ENCODE measurements around the gene EBF3. TPM values are rescaled to one million over a fixed set of nuclear protein-coding genes. Genes with fewer than 3 reads are reported as not detected.

Gene EBF3
- total RNA-seq, 4 donors from 2014 or later, result 1.5 to 4.1 (median 1.9) TPM; not detected in 1

GRCh38 chr10:129800796-129801340 is 163.2 kb downstream of the EBF3 start:
- Histone ChIP-seq H3K4me1 (no peaks in the 10 kb centered on the region), H3K27ac (no peak overlapping the region), H3K27me3 (no peaks in the 10 kb centered on the region), H3K4me3 (no peak overlapping the region), H3K36me3 (no peaks in the 10 kb centered on the region), H3K9me3 (no peaks in the 10 kb centered on the region)
- no peak for DNase-seq
- TF ChIP-seq CTCF (IDR thresholded peaks at IDR 0.05) (no peak), POLR2A (IDR thresholded peaks at IDR 0.05) (no peak)

- TF ChIP-seq POLR2A (IDR thresholded peaks at IDR 0.05), result no peak
- no peak for TF ChIP-seq CTCF (IDR thresholded peaks at IDR 0.05)
- Histone ChIP-seq H3K36me3 (no peaks in the 10 kb centered on the region), H3K9me3 (no peaks in the 10 kb centered on the region), H3K4me1 (no peaks in the 10 kb centered on the region), H3K4me3 (no peak overlapping the region), H3K27me3 (no peaks in the 10 kb centered on the region), H3K27ac (no peak overlapping the region)
- DNase-seq, result no peak
Observed at GRCh38 chr10:129799942-129800341, 164.1 kb downstream of the EBF3 start.

GRCh38 chr10:129796710-129797420 is 167.2 kb downstream of the EBF3 start:
- TF ChIP-seq POLR2A (IDR thresholded peaks at IDR 0.05) (no peak), CTCF (IDR thresholded peaks at IDR 0.05) (no peak)
- H3K4me1 ChIP-seq, result no peaks in the 10 kb centered on the region
- H3K9me3 ChIP-seq, result no peaks in the 10 kb centered on the region
- H3K27me3 ChIP-seq, result no peaks in the 10 kb centered on the region
- H3K27ac ChIP-seq, result no peak overlapping the region
- no peak overlapping the region for H3K4me3 ChIP-seq
- no peaks in the 10 kb centered on the region for H3K36me3 ChIP-seq
- DNase-seq, result no peak

- H3K36me3 ChIP-seq, result no peaks in the 10 kb centered on the region
- H3K9me3 ChIP-seq, result no peaks in the 10 kb centered on the region
- H3K4me1 ChIP-seq, result no peaks in the 10 kb centered on the region
- no peak overlapping the region for H3K4me3 ChIP-seq
- no peak overlapping the region for H3K27ac ChIP-seq
- DNase-seq, result no peak
- no peaks in the 10 kb centered on the region for H3K27me3 ChIP-seq
- TF ChIP-seq CTCF (IDR thresholded peaks at IDR 0.05), result no peak
- no peak for TF ChIP-seq POLR2A (IDR thresholded peaks at IDR 0.05)
Observed at GRCh38 chr10:129793996-129794395, 170.1 kb downstream of the EBF3 start.

GRCh38 chr10:129793479-129793878 is 170.6 kb downstream of the EBF3 start:
- TF ChIP-seq CTCF (IDR thresholded peaks at IDR 0.05) (no peak), POLR2A (IDR thresholded peaks at IDR 0.05) (no peak)
- Histone ChIP-seq H3K4me3 (no peak overlapping the region), H3K27ac (no peak overlapping the region), H3K27me3 (no peaks in the 10 kb centered on the region), H3K9me3 (no peaks in the 10 kb centered on the region), H3K4me1 (no peaks in the 10 kb centered on the region), H3K36me3 (no peaks in the 10 kb centered on the region)
- no peak for DNase-seq

All from Peyer's patch (tissue), 4 donors.